CD4-positive, CD25-positive, alpha-beta regulatory T cell (primary cell): ENCODE measurements around the gene BRI3BP. TPM values are rescaled to one million over a fixed set of nuclear protein-coding genes. Genes with fewer than 3 reads are reported as not detected.

ENCODE experiments used
- ATAC-seq, 2 donors: fragments of 150-1000 bp; cut with Tn5 transposase; one replicate each; pipeline ENCODE4 v1.10.0; 2021; ENCODE audit warnings: low read depth in 2 of 2, moderate number of reproducible peaks in 2 of 2, moderate library complexity in 1 of 2
- DNase-seq, 3 donors: peaks; one replicate each; pipeline versions ENCODE4 v3.0.0 to v3.0.0-alpha.2; 2012 to 2022; ENCODE audit warnings: mixed read lengths in 1 of 3
- H3K27ac ChIP-seq: one replicate; pipeline ENCODE4 v1.7.0; 2013; ENCODE audit warnings: mild to moderate bottlenecking, low read length; ENCODE audit not compliant: insufficient read depth, poor library complexity, severe bottlenecking
- H3K27me3 ChIP-seq: one replicate; pipeline ENCODE4 v1.7.0; 2013; ENCODE audit warnings: low read length; ENCODE audit not compliant: control insufficient read depth, insufficient read depth
- H3K36me3 ChIP-seq: one replicate; pipeline ENCODE4 v1.7.0; 2013; ENCODE audit warnings: mild to moderate bottlenecking, low read length, moderate library complexity; ENCODE audit not compliant: control insufficient read depth, insufficient read depth
- H3K4me1 ChIP-seq: 2 replicates; pipeline ENCODE4 v1.7.0; 2013; ENCODE audit warnings: mild to moderate bottlenecking, low read length; ENCODE audit not compliant: insufficient read depth, control insufficient read depth, poor library complexity, severe bottlenecking
- H3K4me3 ChIP-seq: one replicate; pipeline ENCODE4 v1.7.0; 2013; ENCODE audit warnings: low read depth, mild to moderate bottlenecking, low read length, moderate library complexity
- H3K9me3 ChIP-seq, 2 experiments: 1 replicate in 1 of 2; 2 replicates in 1 of 2; pipeline ENCODE4 v1.7.0; 2013; ENCODE audit warnings: low read length in 2 of 2, mild to moderate bottlenecking in 1 of 2, moderate library complexity in 1 of 2; ENCODE audit not compliant: control insufficient read depth in 2 of 2
- H3K27ac Mint-ChIP-seq, 3 donors: one replicate each; pipeline ENCODE4 v1.8.0; 2020 to 2022; ENCODE audit warnings: mild to moderate bottlenecking in 3 of 3, mixed read lengths in 3 of 3, moderate library complexity in 2 of 3
- H3K27me3 Mint-ChIP-seq: one replicate; pipeline ENCODE4 v1.8.0; 2022; ENCODE audit warnings: mild to moderate bottlenecking, mixed read lengths
- H3K36me3 Mint-ChIP-seq: one replicate; pipeline ENCODE4 v1.8.0; 2020; ENCODE audit warnings: mixed read lengths
- H3K4me1 Mint-ChIP-seq, 4 donors: one replicate each; pipeline ENCODE4 v1.8.0; 2020 to 2022; ENCODE audit warnings: mixed read lengths in 4 of 4, mild to moderate bottlenecking in 1 of 4
- H3K4me3 Mint-ChIP-seq, 4 donors: one replicate each; pipeline ENCODE4 v1.8.0; 2020 to 2022; ENCODE audit warnings: mild to moderate bottlenecking in 4 of 4, mixed read lengths in 4 of 4, moderate library complexity in 3 of 4
- H3K9me3 Mint-ChIP-seq, 7 donors: one replicate each; pipeline ENCODE4 v1.8.0; 2020 to 2022; ENCODE audit warnings: mixed read lengths in 7 of 7, mild to moderate bottlenecking in 3 of 7, moderate library complexity in 2 of 7
- polyA plus RNA-seq, 4 donors: library from polyadenylated mRNA; unstranded; fragments of 300-500 nt; fragmentation: Illumina TruSeq; gene quantifications; one replicate each; pipeline ENCODE4 v1.2.3, GENCODE V29; 2021
- total RNA-seq: library from RNA; stranded (reverse); gene quantifications from one replicate; pipeline ENCODE4 v1.2.3, GENCODE V29; 2022

The BRI3BP gene
- total RNA-seq (4.1 TPM), polyA plus RNA-seq (1 to 10 TPM; 2.0 to 3.4 (median 2.3) TPM)

- Histone ChIP-seq H3K27ac (peak within 1 kb of the TSS; percentile 69), H3K36me3 (no peaks in the 10 kb centered on the region), H3K9me3 (no peaks in the 10 kb centered on the region), H3K27me3 (no peaks in the 10 kb centered on the region), H3K4me1 (peaks cover 22% of the 10 kb centered on the region), H3K4me3 (peak within 1 kb of the TSS; percentile 94)
- Mint-ChIP-seq H3K9me3 (no peaks in the 10 kb centered on the region), H3K4me1 (peaks cover 20 to 35% (median 26%) of the 10 kb centered on the region in 4 donors), H3K4me3 (peak within 1 kb of the TSS; percentile 91 to 96 (median 94)), H3K36me3 (peaks cover 3% of the 10 kb centered on the region), H3K27me3 (no peaks in the 10 kb centered on the region), H3K27ac (peak within 1 kb of the TSS; percentile 83 to 91 (median 90))
- DNase-seq (peak in 2 of 3 donors; percentile 20 to 81), ATAC-seq (peak in 1 of 2 donors; percentile 79)
Measured at GRCh38 chr12:124993626-124994436, at the start of gene BRI3BP. TSS of gene BRI3BP (plus strand) at chr12:124993645. CDS start at chr12:124993791, 146 bp downstream.

GRCh38 chr12:124946447-124946793 is 47.0 kb upstream of the BRI3BP start:
- no peaks in the 10 kb centered on the region for H3K9me3 Mint-ChIP-seq
- no peaks in the 10 kb centered on the region for H3K27me3 ChIP-seq
- peaks cover 23% of the 10 kb centered on the region for H3K36me3 Mint-ChIP-seq

GRCh38 chr12:124947013-124947412 is 46.4 kb upstream of the BRI3BP start:
- Histone ChIP-seq H3K36me3 (peaks cover 32% of the 10 kb centered on the region), H3K9me3 (no peaks in the 10 kb centered on the region), H3K4me1 (no peaks in the 10 kb centered on the region), H3K27me3 (no peaks in the 10 kb centered on the region), H3K4me3 (no peak overlapping the region), H3K27ac (no peak overlapping the region)
- Mint-ChIP-seq H3K27ac (no peak overlapping the region), H3K27me3 (peaks cover 4% of the 10 kb centered on the region), H3K36me3 (peaks cover 24% of the 10 kb centered on the region), H3K4me3 (no peak overlapping the region), H3K4me1 (peaks cover 0 to 2% (median 0%) of the 10 kb centered on the region in 4 donors), H3K9me3 (no peaks in the 10 kb centered on the region)
- ATAC-seq: no peak
- no peak for DNase-seq

More at GRCh38 chr12:124946447-124946793, 47.0 kb upstream of the BRI3BP start:
- Mint-ChIP-seq H3K27me3 (peaks cover 4% of the 10 kb centered on the region), H3K4me1 (peaks cover 0 to 2% (median 0%) of the 10 kb centered on the region in 4 donors), H3K4me3 (no peak overlapping the region), H3K27ac (no peak overlapping the region)
- Histone ChIP-seq H3K9me3 (no peaks in the 10 kb centered on the region), H3K4me3 (no peak overlapping the region), H3K27ac (no peak overlapping the region), H3K4me1 (no peaks in the 10 kb centered on the region), H3K36me3 (peaks cover 32% of the 10 kb centered on the region)
- DNase-seq (no peak), ATAC-seq (no peak)

- no peaks in the 10 kb centered on the region for H3K9me3 Mint-ChIP-seq
- peaks cover 4% of the 10 kb centered on the region for H3K27me3 Mint-ChIP-seq
- Histone ChIP-seq H3K36me3 (peaks cover 35% of the 10 kb centered on the region), H3K9me3 (no peaks in the 10 kb centered on the region), H3K27me3 (no peaks in the 10 kb centered on the region), H3K4me3 (no peak overlapping the region), H3K4me1 (no peaks in the 10 kb centered on the region), H3K27ac (no peak overlapping the region)
- H3K27ac Mint-ChIP-seq: no peak overlapping the region
- H3K4me3 Mint-ChIP-seq: no peak overlapping the region
- ATAC-seq (no peak), DNase-seq (no peak)
- peaks cover 24% of the 10 kb centered on the region for H3K36me3 Mint-ChIP-seq
- no peaks in the 10 kb centered on the region for H3K4me1 Mint-ChIP-seq
Measured at GRCh38 chr12:124947561-124948398, 45.7 kb upstream of the BRI3BP start.

- Mint-ChIP-seq H3K27ac (peak overlapping the region in 1 of 3 donors; percentile 64), H3K9me3 (no peaks in the 10 kb centered on the region), H3K4me3 (no peak overlapping the region), H3K27me3 (peaks cover 4% of the 10 kb centered on the region), H3K4me1 (no peaks in the 10 kb centered on the region), H3K36me3 (peaks cover 27% of the 10 kb centered on the region)
- Histone ChIP-seq H3K4me3 (no peak overlapping the region), H3K4me1 (no peaks in the 10 kb centered on the region), H3K27ac (no peak overlapping the region), H3K36me3 (peaks cover 42% of the 10 kb centered on the region), H3K9me3 (no peaks in the 10 kb centered on the region), H3K27me3 (no peaks in the 10 kb centered on the region)
- no peak for ATAC-seq
- no peak for DNase-seq
Measured at GRCh38 chr12:124949066-124949465, 44.4 kb upstream of the BRI3BP start.

GRCh38 chr12:124949779-124950728 is 43.4 kb upstream of the BRI3BP start:
- H3K4me1 Mint-ChIP-seq: no peaks in the 10 kb centered on the region
- H3K36me3 Mint-ChIP-seq: peaks cover 34% of the 10 kb centered on the region
- no peaks in the 10 kb centered on the region for H3K27me3 ChIP-seq
- H3K27ac ChIP-seq: no peak overlapping the region
- no peaks in the 10 kb centered on the region for H3K9me3 ChIP-seq
- H3K9me3 Mint-ChIP-seq: no peaks in the 10 kb centered on the region
- H3K27me3 Mint-ChIP-seq: peaks cover 4% of the 10 kb centered on the region
- no peak overlapping the region for H3K4me3 Mint-ChIP-seq
- peak overlapping the region in 1 of 3 donors; percentile 64 for H3K27ac Mint-ChIP-seq
- no peak for ATAC-seq
- no peak for DNase-seq
- H3K4me3 ChIP-seq: no peak overlapping the region
- peaks cover 50% of the 10 kb centered on the region for H3K36me3 ChIP-seq
- H3K4me1 ChIP-seq: no peaks in the 10 kb centered on the region

GRCh38 chr12:124952295-124952694 is 41.1 kb upstream of the BRI3BP start:
- H3K36me3 ChIP-seq: peaks cover 69% of the 10 kb centered on the region
- no peak overlapping the region for H3K27ac ChIP-seq
- ATAC-seq: no peak
- no peak for DNase-seq
- Mint-ChIP-seq H3K27me3 (peaks cover 4% of the 10 kb centered on the region), H3K4me3 (no peak overlapping the region), H3K4me1 (no peaks in the 10 kb centered on the region), H3K36me3 (peaks cover 29% of the 10 kb centered on the region), H3K9me3 (no peaks in the 10 kb centered on the region), H3K27ac (no peak overlapping the region)
- no peaks in the 10 kb centered on the region for H3K27me3 ChIP-seq
- no peak overlapping the region for H3K4me3 ChIP-seq
- H3K9me3 ChIP-seq: no peaks in the 10 kb centered on the region
- H3K4me1 ChIP-seq: no peaks in the 10 kb centered on the region
